ENCODE measurements around the gene GAS6. TPM values are rescaled to one million over a fixed set of nuclear protein-coding genes. Genes with fewer than 3 reads are reported as not detected.

The GAS6 gene
- total RNA-seq, 1 experiment from 2014 or later = 20.9 TPM

- ATAC-seq (no peak), DNase-seq (no peak)
- Histone ChIP-seq H3K36me3 (ENCODE audit: low read depth, low read length) (no peaks in the 10 kb centered on the region), H3K27ac (ENCODE audit: low read length) (no peak overlapping the region), H3K9ac (ENCODE audit: low read length) (no peak overlapping the region), H3K4me3 (ENCODE audit: low read length) (no peak overlapping the region), H3K79me2 (ENCODE audit: low read length) (no peaks in the 10 kb centered on the region), H3K4me1 (ENCODE audit: insufficient read depth, low read length) (no peaks in the 10 kb centered on the region), H3K27me3 (ENCODE audit: low read length) (no peaks in the 10 kb centered on the region), H3K4me2 (ENCODE audit: low read length) (no peak overlapping the region), H2AFZ (ENCODE audit: low read length) (no peak overlapping the region), H3K9me3 (ENCODE audit: low read length) (no peaks in the 10 kb centered on the region), H3K9me2 (replicated peaks; ENCODE audit: low read length) (no peaks in the 10 kb centered on the region), H4K20me1 (ENCODE audit: low read length) (no peaks in the 10 kb centered on the region), H3F3A (ENCODE audit: low read length, unreplicated experiment) (no peaks in the 10 kb centered on the region)
- intact Hi-C loops (cut with micrococcal nuclease) = no loop called here
- TF ChIP-seq EZH2phosphoT487 (IDR thresholded peaks at IDR 0.05; ENCODE audit: borderline replicate concordance, low read length) (no peak), EZH2 (IDR thresholded peaks at IDR 0.05; ENCODE audit: low read length, unreplicated experiment) (no peak), CTCF (conservative IDR thresholded peaks at IDR 0.05; ENCODE audit: low read depth, low read length) (no peak)
- ChIA-PET CTCF (no interaction called here), POLR2A (ENCODE audit: unreplicated experiment) (no interaction called here)
- no TSS peak for BruUV-seq (replicated peaks)
Observed at GRCh38 chr13:113902986-113903775, 39.3 kb upstream of the GAS6 start.

- Histone ChIP-seq H3K4me3 (ENCODE audit: low read length) (no peak overlapping the region), H2AFZ (ENCODE audit: low read length) (no peak overlapping the region), H3K27ac (ENCODE audit: low read length) (no peak overlapping the region), H3K9ac (ENCODE audit: low read length) (no peak overlapping the region), H3K27me3 (ENCODE audit: low read length) (no peaks in the 10 kb centered on the region), H4K20me1 (ENCODE audit: low read length) (no peaks in the 10 kb centered on the region), H3K9me2 (replicated peaks; ENCODE audit: low read length) (no peaks in the 10 kb centered on the region), H3K9me3 (ENCODE audit: low read length) (no peaks in the 10 kb centered on the region), H3K79me2 (ENCODE audit: low read length) (no peaks in the 10 kb centered on the region), H3K4me1 (ENCODE audit: insufficient read depth, low read length) (peaks cover 7% of the 10 kb centered on the region), H3K36me3 (ENCODE audit: low read depth, low read length) (no peaks in the 10 kb centered on the region), H3F3A (ENCODE audit: low read length, unreplicated experiment) (no peaks in the 10 kb centered on the region), H3K4me2 (ENCODE audit: low read length) (no peak overlapping the region)
- intact Hi-C loops (cut with micrococcal nuclease) = no loop called here
- ATAC-seq (no peak), DNase-seq (no peak)
- POLR2A ChIA-PET (ENCODE audit: unreplicated experiment) = no interaction called here
- TF ChIP-seq EZH2phosphoT487 (IDR thresholded peaks at IDR 0.05; ENCODE audit: borderline replicate concordance, low read length) = no peak
- no peak for TF ChIP-seq EZH2 (IDR thresholded peaks at IDR 0.05; ENCODE audit: low read length, unreplicated experiment)
- CTCF ChIA-PET = no interaction called here
- no TSS peak for BruUV-seq (replicated peaks)
Observed at GRCh38 chr13:113902481-113902880, 38.6 kb upstream of the GAS6 start.

GRCh38 chr13:113901642-113902041, 37.8 kb upstream of the GAS6 start:
- H3K9me2 ChIP-seq (replicated peaks; ENCODE audit: low read length) = no peaks in the 10 kb centered on the region
- peaks cover 15% of the 10 kb centered on the region for H3K4me1 ChIP-seq (ENCODE audit: insufficient read depth, low read length)
- H3F3A ChIP-seq (ENCODE audit: low read length, unreplicated experiment) = no peaks in the 10 kb centered on the region
- no peak for DNase-seq
- no peak overlapping the region for H2AFZ ChIP-seq (ENCODE audit: low read length)
- H3K9me3 ChIP-seq (ENCODE audit: low read length) = no peaks in the 10 kb centered on the region
- POLR2A ChIA-PET (ENCODE audit: unreplicated experiment) = no interaction called here
- TF ChIP-seq EZH2 (IDR thresholded peaks at IDR 0.05; ENCODE audit: low read length, unreplicated experiment) = no peak
- TF ChIP-seq EZH2phosphoT487 (IDR thresholded peaks at IDR 0.05; ENCODE audit: borderline replicate concordance, low read length) = no peak
- no peak for TF ChIP-seq CTCF (conservative IDR thresholded peaks at IDR 0.05; ENCODE audit: low read depth, low read length)
- H3K9ac ChIP-seq (ENCODE audit: low read length) = no peak overlapping the region
- no peaks in the 10 kb centered on the region for H3K36me3 ChIP-seq (ENCODE audit: low read depth, low read length)
- H4K20me1 ChIP-seq (ENCODE audit: low read length) = no peaks in the 10 kb centered on the region
- no peak overlapping the region for H3K4me2 ChIP-seq (ENCODE audit: low read length)
- H3K4me3 ChIP-seq (ENCODE audit: low read length) = no peak overlapping the region
- intact Hi-C loops (cut with micrococcal nuclease) = no loop called here
- no peaks in the 10 kb centered on the region for H3K79me2 ChIP-seq (ENCODE audit: low read length)
- no peak for ATAC-seq
- no peak overlapping the region for H3K27ac ChIP-seq (ENCODE audit: low read length)
- H3K27me3 ChIP-seq (ENCODE audit: low read length) = no peaks in the 10 kb centered on the region
- BruUV-seq (replicated peaks) = no TSS peak
- CTCF ChIA-PET = no interaction called here
